Adrenal gland (tissue), 5 donors: Measurements from ENCODE around the gene TSPYL1.

ENCODE experiments used
- CTCF ChIP-seq, 6 experiments: fragments of 450-650 bp in 4 of 6; fragments of 200-600 bp in 2 of 6; sonication (generic) in 1 of 6; IDR thresholded peaks; 1 replicate in 5 of 6; 2 replicates in 1 of 6; pipeline versions ENCODE4 v1.5.1 to v1.8.0; 2016 to 2021; ENCODE audit warnings: antibody characterized with exemption in 6 of 6, mild to moderate bottlenecking in 2 of 6, moderate library complexity in 1 of 6
- POLR2A ChIP-seq, 2 donors: fragments of 450-650 bp; IDR thresholded peaks; one replicate each; pipeline ENCODE4 v1.6.1; 2017; ENCODE audit warnings: antibody characterized with exemption in 2 of 2, mild to moderate bottlenecking in 2 of 2, moderate library complexity in 1 of 2
- donor health status: DM: no; HTN: no; CAD: no.

DNA sequence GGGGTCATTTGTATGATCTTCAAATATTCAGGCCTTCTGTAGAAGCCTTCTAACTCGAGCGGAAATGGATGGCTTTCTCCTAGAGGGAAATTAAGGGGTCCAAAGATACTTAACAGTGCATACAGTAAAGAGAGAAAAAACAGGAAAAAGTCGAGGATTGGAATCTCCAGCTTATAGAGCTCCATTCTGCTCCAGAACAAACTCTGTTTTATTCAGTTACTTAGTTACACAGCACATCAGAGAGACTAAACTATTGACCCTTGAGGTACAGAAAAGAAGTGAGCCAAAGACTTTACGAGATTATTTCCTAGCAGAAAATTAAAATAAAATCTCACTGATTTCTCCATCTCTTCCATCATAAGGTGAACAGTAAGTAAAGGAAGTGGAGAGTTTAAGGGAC is 47.3 kb upstream of the TSPYL1 start:
- TF ChIP-seq CTCF (IDR thresholded peaks at IDR 0.05) = no peak
- no peak for TF ChIP-seq POLR2A (IDR thresholded peaks at IDR 0.05)
